ENCODE measurements around the gene FBXO45.
"Not testable (repeated sequence)": the region's sequence is repeated elsewhere in the genome, so short reads cannot be mapped to it uniquely, and the experiment has no call there.

FBXO45 gene, protein sequence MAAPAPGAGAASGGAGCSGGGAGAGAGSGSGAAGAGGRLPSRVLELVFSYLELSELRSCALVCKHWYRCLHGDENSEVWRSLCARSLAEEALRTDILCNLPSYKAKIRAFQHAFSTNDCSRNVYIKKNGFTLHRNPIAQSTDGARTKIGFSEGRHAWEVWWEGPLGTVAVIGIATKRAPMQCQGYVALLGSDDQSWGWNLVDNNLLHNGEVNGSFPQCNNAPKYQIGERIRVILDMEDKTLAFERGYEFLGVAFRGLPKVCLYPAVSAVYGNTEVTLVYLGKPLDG

GRCh38 chr3:196568246-196569002 lies at the start of gene FBXO45, which contains the start of gene WDR53:
Gene FBXO45 (plus strand): TSS chr3:196568660. CDS start chr3:196568985, 325 bp downstream.
Gene WDR53 (minus strand): TSS chr3:196568554. CDS start chr3:196561475, 7,079 bp downstream.
- DNase-seq (ENCODE audit: low spot score) (peak; percentile 86), FAIRE-seq (peak; percentile 25)

- no peak for FAIRE-seq
- DNase-seq (ENCODE audit: low spot score), result peak; percentile 27
Measured at GRCh38 chr3:196518966-196519717, 49.3 kb upstream of the FBXO45 start.

DNA sequence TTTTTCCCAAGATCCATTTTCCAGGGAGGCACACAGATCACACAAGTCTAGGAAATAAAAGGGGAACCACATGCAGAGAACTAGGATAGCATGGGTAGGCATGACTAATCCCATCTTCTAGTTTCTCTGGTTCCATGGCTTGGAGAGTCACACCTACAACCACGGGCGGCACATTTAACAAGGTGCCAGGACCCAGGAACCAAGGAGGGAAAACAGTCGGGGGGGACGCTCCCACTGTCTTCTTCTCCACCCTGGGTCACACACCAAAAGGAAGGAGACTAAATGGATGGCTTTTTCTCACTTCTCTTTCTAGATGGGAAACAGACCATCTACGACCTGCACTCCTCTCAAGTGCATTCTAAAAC lies 48.8 kb upstream of the FBXO45 start:
- DNase-seq (ENCODE audit: low spot score), result no peak
- no peak for FAIRE-seq

DNA sequence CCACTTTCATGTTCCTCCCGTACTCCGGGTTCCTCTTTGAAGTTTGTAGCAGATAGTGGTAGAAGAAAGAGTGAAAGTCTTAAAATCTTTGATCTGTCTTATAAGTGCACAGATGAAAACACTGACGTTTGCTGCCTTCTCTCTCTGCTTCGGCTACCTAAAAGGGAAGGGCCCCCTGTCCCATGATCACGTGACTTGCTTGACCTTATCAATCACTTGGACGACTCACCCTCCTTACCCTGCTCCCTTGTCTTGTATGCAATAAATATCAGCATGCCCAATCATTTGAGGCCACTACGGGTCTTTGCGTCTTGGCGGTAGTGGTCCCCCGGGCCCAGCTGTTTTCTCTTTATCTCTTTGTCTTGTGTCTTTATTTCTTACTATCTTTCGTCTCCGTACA lies 47.2 kb upstream of the FBXO45 start:
- not testable (repeated sequence) for FAIRE-seq; DNase-seq (ENCODE audit: low spot score)

- FAIRE-seq (no peak), DNase-seq (ENCODE audit: low spot score) (no peak)
Measured at GRCh38 chr3:196523841-196524240, 44.6 kb upstream of the FBXO45 start.

DNA sequence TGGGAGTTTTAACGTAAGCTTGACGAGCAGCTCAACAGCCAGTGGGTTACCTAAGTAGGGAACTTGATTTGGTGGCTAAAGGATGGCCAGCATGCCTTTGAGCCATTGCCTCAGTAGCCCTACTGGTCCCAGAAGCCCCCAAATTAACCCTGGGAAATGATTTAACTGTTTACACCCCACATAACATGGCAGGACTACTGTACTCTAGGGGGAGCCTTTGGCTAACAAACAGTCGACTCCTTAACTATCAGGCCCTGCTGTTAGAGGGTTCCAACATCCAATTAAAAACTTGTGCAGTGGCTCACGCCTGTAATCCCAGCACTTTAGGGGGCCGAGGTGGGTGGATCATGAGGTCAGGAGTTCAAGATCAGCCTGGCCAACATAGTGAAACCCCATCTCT lies 43.9 kb upstream of the FBXO45 start:
- DNase-seq (ENCODE audit: low spot score) (no peak), FAIRE-seq (no peak)

DNA sequence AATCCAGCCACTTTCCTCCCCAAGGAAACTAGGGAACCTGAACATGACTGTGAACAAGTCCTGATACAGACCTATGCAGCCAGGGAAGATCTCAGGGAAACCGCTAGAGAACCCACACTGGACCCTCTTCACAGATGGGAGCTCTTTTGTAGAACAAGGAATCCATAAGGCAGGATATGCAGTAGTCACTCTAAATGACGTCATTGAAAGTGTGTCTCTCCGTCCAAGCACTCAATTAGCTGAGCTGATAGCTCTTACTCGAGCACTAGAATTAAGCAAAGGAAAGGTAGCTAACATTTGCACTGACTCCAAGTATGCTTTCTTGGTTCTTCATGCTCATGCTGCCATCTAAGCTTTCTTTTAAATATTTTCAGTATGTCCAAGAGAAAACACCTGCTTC lies 43.3 kb upstream of the FBXO45 start:
- DNase-seq (ENCODE audit: low spot score) (no peak), FAIRE-seq (no peak)

DNA sequence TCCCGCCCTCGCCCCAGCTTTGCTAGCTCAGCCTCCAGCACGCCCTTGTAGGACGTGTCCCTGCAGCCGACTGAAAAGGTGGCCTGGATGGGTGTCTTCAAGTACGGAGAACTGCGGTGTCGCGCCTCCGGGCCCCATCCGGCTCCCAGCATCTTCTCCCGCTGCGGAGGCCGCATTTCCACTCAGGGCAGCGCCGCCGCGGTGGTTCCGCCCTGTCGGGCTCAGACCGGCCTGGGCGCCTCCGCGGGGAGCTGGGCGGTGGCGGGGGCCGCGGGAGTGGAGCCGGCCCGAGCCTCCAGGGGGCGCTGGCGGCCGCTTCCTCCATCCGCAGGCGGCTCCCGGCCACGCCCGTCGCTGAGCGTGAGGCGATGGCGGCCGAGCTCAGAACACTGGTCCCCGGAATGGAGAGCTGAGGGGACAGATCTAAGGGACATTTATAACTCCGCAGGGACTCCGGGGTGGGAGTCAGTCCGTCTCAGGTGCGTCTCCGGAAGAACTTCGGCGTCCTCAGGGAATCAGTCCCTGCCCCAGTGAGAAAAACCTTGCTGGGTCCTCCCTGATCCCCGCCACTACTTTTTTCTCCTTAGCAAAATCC lies 39.7 kb upstream of the FBXO45 start:
- FAIRE-seq, result no peak
- DNase-seq (ENCODE audit: low spot score), result no peak

- no peak for DNase-seq (ENCODE audit: low spot score)
Measured at GRCh38 chr3:196531418-196531817, 37.0 kb upstream of the FBXO45 start.

GRCh38 chr3:196533260-196533681 lies 35.2 kb upstream of the FBXO45 start:
- FAIRE-seq (no peak), DNase-seq (ENCODE audit: low spot score) (no peak)

More at GRCh38 chr3:196531418-196531817, 37.0 kb upstream of the FBXO45 start:
- no peak for FAIRE-seq

GRCh38 chr3:196537319-196537984 lies 31.0 kb upstream of the FBXO45 start:
- DNase-seq (ENCODE audit: low spot score), result no peak
- no peak for FAIRE-seq

- FAIRE-seq, result no peak
- no peak for DNase-seq (ENCODE audit: low spot score)
Measured at GRCh38 chr3:196541684-196542445, 26.6 kb upstream of the FBXO45 start.

- FAIRE-seq, result no peak
Measured at GRCh38 chr3:196544491-196544992, 23.9 kb upstream of the FBXO45 start.

GRCh38 chr3:196546537-196546936 lies 21.9 kb upstream of the FBXO45 start:
- FAIRE-seq (no peak), DNase-seq (ENCODE audit: low spot score) (no peak)

More at GRCh38 chr3:196544491-196544992, 23.9 kb upstream of the FBXO45 start:
- DNase-seq (ENCODE audit: low spot score), result no peak

DNA sequence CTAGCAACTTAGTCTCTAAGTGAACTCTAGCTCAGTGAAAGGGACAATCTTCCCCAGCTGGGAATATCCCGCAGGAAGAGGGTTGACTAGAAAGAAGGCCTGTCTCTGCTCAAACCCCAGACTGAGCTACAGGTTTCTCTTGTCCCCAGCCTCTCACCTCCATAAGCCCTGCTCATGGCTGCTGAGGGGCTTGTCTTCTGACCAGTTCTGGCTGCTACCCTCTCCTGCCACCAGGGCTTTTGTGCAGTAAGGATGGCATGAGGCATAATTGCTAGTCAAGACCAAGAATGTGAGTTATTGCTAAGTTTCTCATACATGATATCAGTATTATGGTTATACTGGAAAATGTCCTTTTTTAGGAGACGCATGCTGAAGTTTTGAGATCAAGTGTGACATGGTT lies 21.4 kb upstream of the FBXO45 start:
- DNase-seq (ENCODE audit: low spot score), result no peak
- FAIRE-seq, result no peak

DNA sequence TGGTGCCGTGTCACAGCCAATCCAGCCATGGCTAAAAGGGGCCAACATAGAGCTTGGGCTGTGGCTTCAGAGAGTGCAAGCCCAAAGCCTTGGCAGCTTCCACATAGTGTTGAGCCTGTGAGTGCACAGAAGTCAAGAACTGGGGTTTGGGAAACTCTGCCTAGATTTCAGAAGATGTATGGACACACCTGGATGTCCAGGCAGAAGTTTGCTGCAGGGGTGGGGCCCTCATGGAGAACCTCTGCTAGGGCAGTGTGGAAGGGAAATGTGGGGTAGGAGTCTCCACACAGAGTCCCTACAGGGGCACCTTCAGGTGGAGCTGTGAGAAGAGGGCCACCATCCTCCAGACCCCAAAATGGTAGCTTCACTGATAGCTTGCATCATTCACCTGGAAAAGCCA lies 19.1 kb upstream of the FBXO45 start:
- FAIRE-seq, result not testable (repeated sequence)

GRCh38 chr3:196550172-196550571 lies 18.3 kb upstream of the FBXO45 start:
- DNase-seq (ENCODE audit: low spot score); FAIRE-seq: not testable (repeated sequence)

More for the DNA sequence above, 19.1 kb upstream of the FBXO45 start:
- not testable (repeated sequence) for DNase-seq (ENCODE audit: low spot score)

GRCh38 chr3:196552253-196552652 lies 16.2 kb upstream of the FBXO45 start:
- peak; percentile 70 for FAIRE-seq
- DNase-seq (ENCODE audit: low spot score), result no peak

DNA sequence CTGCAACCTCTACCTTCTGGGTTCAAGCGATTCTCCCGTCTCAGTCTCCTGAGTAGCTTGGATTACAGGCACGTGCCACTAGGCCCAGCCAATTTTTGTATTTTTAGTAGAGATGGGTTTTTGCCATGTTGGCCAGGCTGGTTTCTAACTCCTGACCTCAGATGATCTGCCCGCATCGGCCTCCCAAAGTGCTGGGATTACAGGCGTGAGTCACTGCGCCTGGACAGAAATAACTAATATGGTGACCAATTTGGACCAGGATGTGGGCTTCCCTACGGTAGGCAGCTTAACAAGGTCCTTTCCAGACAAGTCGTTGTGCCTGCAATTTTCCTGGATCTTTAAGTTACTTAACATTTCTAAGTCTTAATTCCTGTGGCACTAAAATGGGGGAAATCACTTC lies 14.9 kb upstream of the FBXO45 start:
- DNase-seq (ENCODE audit: low spot score) (no peak), FAIRE-seq (no peak)

GRCh38 chr3:196554205-196554604 lies 14.3 kb upstream of the FBXO45 start:
- DNase-seq (ENCODE audit: low spot score), result no peak
- FAIRE-seq, result no peak
